Measurements from ENCODE around the gene DNM3.

GRCh38 chr1:172270605-172271004, 429.3 kb downstream of the DNM3 start:
- TF ChIP-seq CTCF (conservative IDR thresholded peaks at IDR 0.05 in 1 of 2, IDR thresholded peaks at IDR 0.05 in 1 of 2; ENCODE audit: extremely low read depth in 1 of 2, insufficient read depth in 1 of 2, low read depth in 1 of 2, low read length in 2 of 2) (no peak), EZH2 (IDR thresholded peaks at IDR 0.05; ENCODE audit: borderline replicate concordance, low read length) (no peak)
